Retina (tissue), 1 donor: ENCODE results near the gene ZNF287.
A peak's percentile ranks its signal among the peaks of the same experiment; 100 is the strongest.

ENCODE experiments used
- DNase-seq: peaks from one replicate; pipeline ENCODE4 v3.0.0-alpha.2; 2016

ZNF287 gene

GRCh38 chr17:16515933-16516332 lies 53.1 kb downstream of the ZNF287 start:
- no peak for DNase-seq

- no peak for DNase-seq
These were observed 55.1 kb downstream of the ZNF287 start for GRCh38 chr17:16513873-16514272.

- DNase-seq = peak; percentile 48
These were observed 57.0 kb downstream of the ZNF287 start for GRCh38 chr17:16512011-16512410.

- DNase-seq = no peak
These were observed 57.4 kb downstream of the ZNF287 start for GRCh38 chr17:16511593-16511992.

GRCh38 chr17:16507918-16508533 lies 61.0 kb downstream of the ZNF287 start:
- DNase-seq = no peak

- no peak for DNase-seq
These were observed 62.8 kb downstream of the ZNF287 start for GRCh38 chr17:16506188-16506587.

GRCh38 chr17:16504984-16505383 lies 64.0 kb downstream of the ZNF287 start:
- no peak for DNase-seq
